A549 (cell line): ENCODE measurements around the gene NUAK2. TPM values are rescaled to one million over a fixed set of nuclear protein-coding genes. Genes with fewer than 3 reads are reported as not detected.
A peak's percentile ranks its signal among the peaks of the same experiment; 100 is the strongest.

Experiments used
- ATAC-seq, 2 experiments: fragments of 200-7000 bp in 1 of 2; fragments of >200 bp in 1 of 2; cut with Nextera tagmentation in 1 of 2; cut with Tn5 transposase in 1 of 2; 3 replicates each; pipeline versions ENCODE4 v1.8.0 to v1.9.1; 2018 to 2020; ENCODE audit warnings: mild to moderate bottlenecking in 1 of 2, moderate library complexity in 1 of 2
- CTCF ChIA-PET: fragments of 300-600 bp; sonication (Branson Sonifier 250); formaldehyde crosslinking; extraction: SDS; loops from one replicate; lab custom pipeline; 2021; ENCODE audit warnings: antibody characterized with exemption, inconsistent platforms; lab: Yijun Ruan, JAX
- POLR2A ChIA-PET: fragments of 350-600 bp; formaldehyde crosslinking; extraction: SDS; loops from one replicate; lab custom pipeline; 2021; ENCODE audit warnings: antibody characterized with exemption, inconsistent platforms; lab: Yijun Ruan, JAX
- DNase-seq, 2 experiments: peaks; one replicate each; pipeline versions ENCODE4 v3.0.0 to v3.0.0-alpha.2; 2011 to 2016; ENCODE audit warnings: low read depth in 1 of 2, low spot score in 1 of 2
- FAIRE-seq: peaks from 2 replicates; lab custom pipeline; 2011; peaks lifted over from hg19 to GRCh38; lab: Jason Lieb, UNC
- H3K27ac ChIP-seq, 2 experiments: fragments of >200 bp; sonication (Bioruptor Twin); formaldehyde crosslinking; 3 replicates each; pipeline ENCODE4 v1.5.1; 2016 to 2017
- H3K4me1 ChIP-seq: fragments of >200 bp; sonication (Bioruptor Twin); formaldehyde crosslinking; 3 replicates; pipeline ENCODE4 v1.6.1; 2016
- H3K4me2 ChIP-seq: fragments of >200 bp; sonication (Bioruptor Twin); formaldehyde crosslinking; 3 replicates; pipeline ENCODE4 v1.6.1; 2016
- H3K4me3 ChIP-seq: fragments of >200 bp; sonication (Bioruptor Twin); formaldehyde crosslinking; 3 replicates; pipeline ENCODE4 v1.5.1; 2016
- H3K9me3 ChIP-seq: fragments of >200 bp; sonication (Bioruptor Twin); formaldehyde crosslinking; 3 replicates; pipeline ENCODE4 v1.6.1; 2016
- BHLHE40 ChIP-seq: IDR thresholded peaks from 2 replicates; pipeline ENCODE4 v1.6.1; 2012; ENCODE audit warnings: low read depth, low read length, inconsistent platforms
- CBX2 ChIP-seq: fragments of 200-600 bp; sonication (generic); IDR thresholded peaks from 2 replicates; pipeline ENCODE4 v1.6.1; 2016; ENCODE audit warnings: low read depth, mild to moderate bottlenecking, borderline replicate concordance
- CBX8 ChIP-seq: fragments of 200-600 bp; sonication (generic); IDR thresholded peaks from 2 replicates; pipeline ENCODE4 v1.6.1; 2016
- CHD4 ChIP-seq: fragments of 200-600 bp; sonication (generic); IDR thresholded peaks from 2 replicates; pipeline ENCODE4 v1.6.1; 2016; ENCODE audit warnings: antibody characterized with exemption, mild to moderate bottlenecking, borderline replicate concordance
- E2F6 ChIP-seq: IDR thresholded peaks from 2 replicates; pipeline ENCODE4 v1.6.1; 2012; ENCODE audit warnings: low read depth, borderline replicate concordance
- EHMT2 ChIP-seq: fragments of 200-600 bp; sonication (generic); IDR thresholded peaks from 2 replicates; pipeline ENCODE4 v1.6.1; 2016; ENCODE audit warnings: antibody characterized with exemption, low read depth, mild to moderate bottlenecking, moderate library complexity
- ELK1 ChIP-seq: fragments of 150-350 bp; IDR thresholded peaks from 2 replicates; pipeline ENCODE4 v1.6.1; 2014; ENCODE audit warnings: low read depth, mild to moderate bottlenecking, low read length
- EP300 ChIP-seq, 2 experiments: fragments of >200 bp; sonication (Bioruptor Twin); formaldehyde crosslinking; IDR thresholded peaks; 2 replicates in 1 of 2; 3 replicates in 1 of 2; pipeline ENCODE4 v1.6.1; 2016 to 2017
- ESRRA ChIP-seq: fragments of 150-350 bp; IDR thresholded peaks from 2 replicates; pipeline ENCODE4 v1.6.1; 2014; ENCODE audit warnings: mild to moderate bottlenecking, low read length, borderline replicate concordance
- HDAC2 ChIP-seq: fragments of 200-600 bp; sonication (generic); IDR thresholded peaks from 2 replicates; pipeline ENCODE4 v1.6.1; 2016
- HEYL ChIP-seq: fragments of 250-450 bp; sonication (Bioruptor Pico); IDR thresholded peaks from 2 replicates; pipeline ENCODE4 v1.8.0; 2021; ENCODE audit warnings: mild to moderate bottlenecking, moderate library complexity
- HOXB13 ChIP-seq: fragments of 250-450 bp; sonication (Bioruptor Pico); IDR thresholded peaks from 2 replicates; pipeline ENCODE4 v1.5.0; 2020; ENCODE audit warnings: low read depth, mild to moderate bottlenecking, moderate library complexity
- JUN ChIP-seq, 2 experiments: fragments of >200 bp; sonication (Bioruptor Twin); formaldehyde crosslinking; IDR thresholded peaks; 2 replicates in 1 of 2; 3 replicates in 1 of 2; pipeline ENCODE4 v1.6.1; 2016 to 2017
- MAFK ChIP-seq: fragments of 450-650 bp; IDR thresholded peaks from 2 replicates; pipeline ENCODE4 v1.6.1; 2014; ENCODE audit not compliant: partially characterized antibody
- MAX ChIP-seq: IDR thresholded peaks from 2 replicates; pipeline ENCODE4 v1.6.1; 2012
- NFE2L2 ChIP-seq: fragments of 150-350 bp; conservative IDR thresholded peaks from 2 replicates; pipeline ENCODE4 v1.6.1; 2014; ENCODE audit warnings: low read length
- NPAS2 ChIP-seq: fragments of 250-450 bp; sonication (Bioruptor Pico); IDR thresholded peaks from 2 replicates; pipeline ENCODE4 v1.8.0; 2022; ENCODE audit warnings: mild to moderate bottlenecking, moderate library complexity, borderline replicate concordance
- PBX3 ChIP-seq: IDR thresholded peaks from 2 replicates; pipeline ENCODE4 v1.6.1; 2012
- POLR2A ChIP-seq: IDR thresholded peaks from 2 replicates; pipeline ENCODE4 v1.6.1; 2012; ENCODE audit warnings: mild to moderate bottlenecking, low read length
- POLR2AphosphoS2 ChIP-seq: conservative IDR thresholded peaks from 2 replicates; pipeline ENCODE4 v1.6.1; 2012; ENCODE audit warnings: low read length, improper control_type of control experiment, inconsistent platforms
- RAD21 ChIP-seq, 2 experiments: fragments of >200 bp in 1 of 2; sonication (Bioruptor Twin) in 1 of 2; formaldehyde crosslinking in 1 of 2; IDR thresholded peaks in 1 of 2; conservative IDR thresholded peaks in 1 of 2; 2 replicates in 1 of 2; 3 replicates in 1 of 2; pipeline ENCODE4 v1.6.1; 2012 to 2018; ENCODE audit warnings: inconsistent platforms in 1 of 2
- RARB ChIP-seq: fragments of 250-450 bp; sonication (Bioruptor Pico); IDR thresholded peaks from 2 replicates; pipeline ENCODE4 v1.8.0; 2021; ENCODE audit warnings: mild to moderate bottlenecking, moderate library complexity
- REST ChIP-seq: fragments of 200-600 bp; sonication (generic); IDR thresholded peaks from 2 replicates; pipeline ENCODE4 v1.6.1; 2016; ENCODE audit warnings: antibody characterized with exemption, mild to moderate bottlenecking, moderate library complexity
- RFX5 ChIP-seq: fragments of 450-650 bp; IDR thresholded peaks from 2 replicates; pipeline ENCODE4 v1.7.1; 2014; ENCODE audit warnings: antibody characterized with exemption, mild to moderate bottlenecking, moderate library complexity
- SREBF2 ChIP-seq: fragments of 450-650 bp; IDR thresholded peaks from 2 replicates; pipeline ENCODE4 v1.6.1; 2014; ENCODE audit warnings: mild to moderate bottlenecking, moderate library complexity
- TP53 ChIP-seq: fragments of 250-450 bp; sonication (Bioruptor Pico); IDR thresholded peaks from 2 replicates; pipeline ENCODE4 v1.5.0; 2021; ENCODE audit warnings: mild to moderate bottlenecking, moderate library complexity
- ZFP36 ChIP-seq: fragments of 450-650 bp; IDR thresholded peaks from 2 replicates; pipeline ENCODE4 v1.6.1; 2014; ENCODE audit warnings: borderline replicate concordance; ENCODE audit not compliant: partially characterized antibody
- ZSCAN20 ChIP-seq: fragments of 250-450 bp; sonication (Bioruptor Pico); IDR thresholded peaks from 2 replicates; pipeline ENCODE4 v1.8.0; 2022; ENCODE audit warnings: mild to moderate bottlenecking, moderate library complexity
- WGBS: methylation state at CpG from one replicate; pipeline ENCODE4 v1.1.6; 2017; ENCODE audit errors: missing lambda C conversion rate; 5-methylcytosine and 5-hydroxymethylcytosine counted together
- polyA plus RNA-seq, 4 experiments: library from polyadenylated mRNA; depleted of rRNA in 3 of 4; stranded (reverse); fragments of >200 nt; fragmentation: RNase III in 1 of 4; extraction: RNeasy Plus Mini Kit Qiagen cat#74134 plus additional on column Dnase treatment in 1 of 4; gene quantifications; 2 replicates in 3 of 4; 3 replicates in 1 of 4; pipeline ENCODE4 v1.2.3, GENCODE V29; 2011 to 2017

Gene NUAK2
- polyA plus RNA-seq, 2 of the 4 experiments (the other 2 are of a cell fraction): 29.7 to 37.8 TPM

GRCh38 chr1:205279986-205280385 is 41.6 kb downstream of the NUAK2 start (continued):
- TF ChIP-seq PBX3: no peak
- no peak for TF ChIP-seq RARB (CRISPR knock-in tag)

GRCh38 chr1:205276689-205277065 is 44.9 kb downstream of the NUAK2 start:
- 91% methylated on average over 8 of the region's 8 CpGs for WGBS
- Histone ChIP-seq H3K9me3 (no peaks in the 10 kb centered on the region), H3K4me2 (peak overlapping the region; percentile 17; the same call in 1 of the 3 replicates), H3K4me3 (no peak overlapping the region), H3K27ac (peak overlapping the region; percentile 83 to 93), H3K4me1 (peaks cover 59% of the 10 kb centered on the region)
- ChIA-PET CTCF (interaction anchor here (1.3 to 89.2 kb wide), 5 partner anchors 9 to 209 kb away, joined by 3 to 3627 read pairs (median 161); partner anchors contain the start of genes KLHDC8A, NUAK2 and TMCC2), POLR2A (interaction anchor here (1.2 to 4.4 kb wide), 3 partner anchors 25 to 45 kb away, joined by 3 to 19 read pairs (median 7); partner anchors contain the start of gene NUAK2)
- ATAC-seq (no peak), FAIRE-seq (no peak), DNase-seq (no peak)
- TF ChIP-seq POLR2AphosphoS2 (no peak), MAFK (no peak), ZSCAN20 (CRISPR knock-in tag) (no peak), HEYL (CRISPR knock-in tag) (no peak), ZFP36 (no peak), NFE2L2 (no peak), HOXB13 (no peak), CBX8 (no peak), ELK1 (no peak), POLR2A (no peak), EHMT2 (no peak), TP53 (CRISPR knock-in tag) (no peak), CBX2 (no peak), CHD4 (no peak), E2F6 (no peak), MAX (no peak), JUN (IDR thresholded peaks at IDR 0.05) (no peak), SREBF2 (no peak), BHLHE40 (no peak)

- ChIA-PET POLR2A (interaction anchor here (1.2 to 4.4 kb wide), 3 partner anchors 26 to 45 kb away, joined by 3 to 19 read pairs (median 7); partner anchors contain the start of gene NUAK2), CTCF (interaction anchor here (1.0 to 89.2 kb wide), 10 partner anchors 10 to 253 kb away, joined by 3 to 3627 read pairs (median 5); partner anchors contain the start of genes KLHDC8A, NUAK2 and TMCC2)
- peak overlapping the region; percentile 83 to 93 for H3K27ac ChIP-seq
- H3K9me3 ChIP-seq: no peaks in the 10 kb centered on the region
- 90% methylated on average over 9 of the region's 9 CpGs for WGBS
- H3K4me2 ChIP-seq: peak overlapping the region; percentile 52; the same call in 1 of the 3 replicates
- peaks cover 64% of the 10 kb centered on the region for H3K4me1 ChIP-seq
- no peak for DNase-seq
- no peak for ATAC-seq
- H3K4me3 ChIP-seq: no peak overlapping the region
- no peak for FAIRE-seq
- TF ChIP-seq RFX5: no peak
- no peak for TF ChIP-seq ESRRA
- TF ChIP-seq NPAS2 (CRISPR knock-in tag): no peak
- TF ChIP-seq E2F6: no peak
- no peak for TF ChIP-seq RAD21 (conservative IDR thresholded peaks at IDR 0.05 in 1 of 2, IDR thresholded peaks at IDR 0.05 in 1 of 2)
- no peak for TF ChIP-seq HDAC2
- no peak for TF ChIP-seq HOXB13
- no peak for TF ChIP-seq TP53 (CRISPR knock-in tag)
- no peak for TF ChIP-seq MAFK
- no peak for TF ChIP-seq EP300 (IDR thresholded peaks at IDR 0.05)
- no peak for TF ChIP-seq REST
- no peak for TF ChIP-seq CBX8
These were observed 45.4 kb downstream of the NUAK2 start for GRCh38 chr1:205275916-205276688.
